HepG2 (cell line): Measurements from ENCODE around the gene COQ8B. TPM values are rescaled to one million over a fixed set of nuclear protein-coding genes. Genes with fewer than 3 reads are reported as not detected.

Experiments used
- EED ChIP-seq: sonication (generic); formaldehyde crosslinking; IDR thresholded peaks from 2 replicates; pipeline ENCODE4 v1.5.0; 2020; ENCODE audit warnings: mild to moderate bottlenecking, missing genetic modification reagents
- EZH2 ChIP-seq: conservative IDR thresholded peaks from 2 replicates; pipeline ENCODE4 v1.6.1; 2012; ENCODE audit warnings: mild to moderate bottlenecking, low read depth, low read length, moderate library complexity
- FOXC1 ChIP-seq: sonication (generic); formaldehyde crosslinking; IDR thresholded peaks from 2 replicates; pipeline ENCODE4 v1.8.0; 2022; ENCODE audit warnings: mild to moderate bottlenecking, missing genetic modification reagents, borderline replicate concordance
- GTF2F1 ChIP-seq: fragments of 150-350 bp; IDR thresholded peaks from 2 replicates; pipeline ENCODE4 v1.6.1; 2014; ENCODE audit warnings: low read length
- KMT2B ChIP-seq: IDR thresholded peaks from 2 replicates; pipeline ENCODE4 v1.6.1; 2016; ENCODE audit warnings: missing genetic modification reagents, missing compliant biosample characterization
- POGZ ChIP-seq: sonication (generic); formaldehyde crosslinking; IDR thresholded peaks from 2 replicates; pipeline ENCODE4 v1.4.0; 2020; ENCODE audit warnings: mild to moderate bottlenecking, missing genetic modification reagents
- SIX1 ChIP-seq: sonication (generic); formaldehyde crosslinking; IDR thresholded peaks from 2 replicates; pipeline ENCODE4 v1.4.0; 2020; ENCODE audit warnings: missing genetic modification reagents, borderline replicate concordance
- ZC3H13 ChIP-seq: sonication (generic); formaldehyde crosslinking; IDR thresholded peaks from 2 replicates; pipeline ENCODE4 v1.8.1; 2023; ENCODE audit warnings: mild to moderate bottlenecking, missing genetic modification reagents, moderate library complexity
- ZFP90 ChIP-seq: sonication (generic); formaldehyde crosslinking; IDR thresholded peaks from 2 replicates; pipeline ENCODE4 v1.8.0; 2022; ENCODE audit warnings: missing genetic modification reagents, mild to moderate bottlenecking, inconsistent platforms, borderline replicate concordance
- ZMAT5 ChIP-seq: sonication (generic); formaldehyde crosslinking; IDR thresholded peaks from 2 replicates; pipeline ENCODE4 v1.5.0; 2020; ENCODE audit warnings: mild to moderate bottlenecking, low read depth, missing genetic modification reagents, borderline replicate concordance
- ZNF17 ChIP-seq: sonication (generic); formaldehyde crosslinking; IDR thresholded peaks from 2 replicates; pipeline ENCODE4 v1.5.0; 2020; ENCODE audit warnings: mild to moderate bottlenecking, missing genetic modification reagents
- ZNF224 ChIP-seq: sonication (generic); formaldehyde crosslinking; IDR thresholded peaks from 2 replicates; pipeline ENCODE4 v1.5.0; 2020; ENCODE audit warnings: mild to moderate bottlenecking, missing genetic modification reagents
- ZNF329 ChIP-seq: sonication (generic); formaldehyde crosslinking; IDR thresholded peaks from 2 replicates; pipeline ENCODE4 v1.9.0; 2021; ENCODE audit warnings: low read depth, mild to moderate bottlenecking, missing genetic modification reagents
- ZNF34 ChIP-seq: sonication (generic); formaldehyde crosslinking; IDR thresholded peaks from 2 replicates; pipeline ENCODE4 v1.4.0; 2020; ENCODE audit warnings: mild to moderate bottlenecking, missing genetic modification reagents, borderline replicate concordance
- ZNF431 ChIP-seq: sonication (generic); formaldehyde crosslinking; IDR thresholded peaks from 2 replicates; pipeline ENCODE4 v1.9.0; 2022; ENCODE audit warnings: missing genetic modification reagents, low read depth, mild to moderate bottlenecking, borderline replicate concordance
- ZNF552 ChIP-seq: sonication (generic); formaldehyde crosslinking; IDR thresholded peaks from 2 replicates; pipeline ENCODE4 v1.9.0; 2022; ENCODE audit warnings: missing genetic modification reagents, mild to moderate bottlenecking, borderline replicate concordance
- ZNF567 ChIP-seq: sonication (generic); formaldehyde crosslinking; IDR thresholded peaks from 2 replicates; pipeline ENCODE4 v1.8.1; 2023; ENCODE audit warnings: mild to moderate bottlenecking, missing genetic modification reagents, borderline replicate concordance
- ZNF580 ChIP-seq: IDR thresholded peaks from 2 replicates; pipeline ENCODE4 v1.6.1; 2016; ENCODE audit warnings: low read depth, borderline replicate concordance
- ZNF619 ChIP-seq: sonication (generic); formaldehyde crosslinking; IDR thresholded peaks from 2 replicates; pipeline ENCODE4 v1.4.0; 2020; ENCODE audit warnings: mild to moderate bottlenecking, missing genetic modification reagents
- ZNF674 ChIP-seq: sonication (generic); formaldehyde crosslinking; IDR thresholded peaks from 2 replicates; pipeline ENCODE4 v1.5.0; 2020; ENCODE audit warnings: low read depth, mild to moderate bottlenecking, missing genetic modification reagents
- ZNF839 ChIP-seq: sonication (generic); formaldehyde crosslinking; IDR thresholded peaks from 2 replicates; pipeline ENCODE4 v1.4.0; 2020; ENCODE audit warnings: missing genetic modification reagents, mild to moderate bottlenecking, borderline replicate concordance
- polyA plus RNA-seq, 8 experiments: library from polyadenylated mRNA; depleted of rRNA in 3 of 8; stranded (reverse) in 7 of 8; unstranded in 1 of 8; fragments of >200 nt; fragmentation: Illumina TruSeq in 4 of 8; extraction: Trizol in 4 of 8; gene quantifications; 2 replicates each; pipeline versions ENCODE4 v1.2.1 to v1.2.3, GENCODE V29; 2011 to 2016; ENCODE audit warnings: low read depth in 4 of 8, missing spikeins in 1 of 8, mixed read lengths in 1 of 8; ENCODE audit not compliant: insufficient read depth in 1 of 8
- total RNA-seq, 5 experiments: library from RNA; depleted of rRNA; stranded (reverse); fragments of >200 nt; fragmentation: Illumina TruSeq; extraction: Trizol; gene quantifications; 2 replicates each; pipeline ENCODE4 v1.2.3, GENCODE V29; 2016; ENCODE audit warnings: low read depth in 1 of 5
- TF ChIP-seq, protein P1 (sequence below): sonication (generic); formaldehyde crosslinking; IDR thresholded peaks from 2 replicates; pipeline ENCODE4 v1.4.0; 2020; ENCODE audit warnings: missing genetic modification reagents
- TF ChIP-seq, protein P2 (sequence below): fragments of 450-650 bp; IDR thresholded peaks from 2 replicates; pipeline ENCODE4 v1.6.1; 2017; ENCODE audit warnings: mild to moderate bottlenecking
- TF ChIP-seq, protein P3 (sequence below): sonication (generic); formaldehyde crosslinking; IDR thresholded peaks from 2 replicates; pipeline ENCODE4 v1.8.1; 2023; ENCODE audit warnings: mild to moderate bottlenecking, missing genetic modification reagents

The COQ8B gene
- total and polyA plus RNA-seq, 2 of the 13 experiments (the other 11 are each of a cell fraction or from before 2014, with no cell fraction given): 12.3 to 17.2 TPM

DNA sequence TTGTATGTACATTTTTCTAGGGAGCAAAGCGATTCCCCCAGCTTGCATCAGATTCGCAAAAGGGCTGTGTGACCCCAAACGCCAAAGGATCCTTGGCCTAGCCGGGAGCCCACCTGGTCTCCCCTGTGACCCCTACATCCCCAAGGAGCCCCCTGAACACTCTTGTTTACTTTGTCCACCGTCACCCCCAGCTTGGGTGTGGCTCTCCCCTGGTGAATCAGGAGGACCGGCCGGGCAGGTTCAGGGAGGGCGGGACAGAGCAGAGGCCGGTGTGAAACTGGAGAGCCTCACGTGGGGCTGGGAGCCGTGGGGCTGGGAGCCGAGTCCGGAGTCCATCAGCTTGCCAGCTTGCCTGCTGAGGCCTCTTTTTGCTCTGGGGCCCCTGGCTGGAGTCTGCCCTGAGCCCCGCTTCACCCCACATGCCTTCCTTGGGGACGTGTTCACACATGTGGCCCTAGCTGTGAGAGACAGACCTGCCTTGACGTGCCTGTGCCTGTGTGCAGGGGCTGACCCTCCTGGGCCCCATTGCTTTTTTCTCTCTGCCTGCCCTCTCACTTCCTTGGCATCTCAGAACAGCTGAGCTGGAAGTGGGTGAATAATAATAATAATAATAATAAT lies 2.2 kb upstream of the COQ8B start (continued):
- TF ChIP-seq, protein P1, sequence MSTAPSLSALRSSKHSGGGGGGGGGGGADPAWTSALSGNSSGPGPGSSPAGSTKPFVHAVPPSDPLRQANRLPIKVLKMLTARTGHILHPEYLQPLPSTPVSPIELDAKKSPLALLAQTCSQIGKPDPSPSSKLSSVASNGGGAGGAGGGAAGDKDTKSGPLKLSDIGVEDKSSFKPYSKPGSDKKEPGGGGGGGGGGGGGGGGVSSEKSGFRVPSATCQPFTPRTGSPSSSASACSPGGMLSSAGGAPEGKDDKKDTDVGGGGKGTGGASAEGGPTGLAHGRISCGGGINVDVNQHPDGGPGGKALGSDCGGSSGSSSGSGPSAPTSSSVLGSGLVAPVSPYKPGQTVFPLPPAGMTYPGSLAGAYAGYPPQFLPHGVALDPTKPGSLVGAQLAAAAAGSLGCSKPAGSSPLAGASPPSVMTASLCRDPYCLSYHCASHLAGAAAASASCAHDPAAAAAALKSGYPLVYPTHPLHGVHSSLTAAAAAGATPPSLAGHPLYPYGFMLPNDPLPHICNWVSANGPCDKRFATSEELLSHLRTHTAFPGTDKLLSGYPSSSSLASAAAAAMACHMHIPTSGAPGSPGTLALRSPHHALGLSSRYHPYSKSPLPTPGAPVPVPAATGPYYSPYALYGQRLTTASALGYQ: 0 out of 2 replicates have a peak, but pooled peaks have one; percentile 30
- TF ChIP-seq ZNF329 (CRISPR knock-in tag) (no peak), EZH2 (no peak), ZNF567 (CRISPR knock-in tag) (0 out of 2 replicates have a peak, but pooled peaks have one; percentile 42), KMT2B (CRISPR knock-in tag) (0 out of 2 replicates have a peak, but pooled peaks have one; percentile 23), ZC3H13 (CRISPR knock-in tag) (peak; percentile 96), ZMAT5 (no peak), ZNF17 (CRISPR knock-in tag) (no peak), ZNF839 (CRISPR knock-in tag) (0 out of 2 replicates have a peak, but pooled peaks have one; percentile 58), ZNF619 (CRISPR knock-in tag) (0 out of 2 replicates have a peak, but pooled peaks have one; percentile 24), ZNF431 (CRISPR knock-in tag) (no peak), SIX1 (CRISPR knock-in tag) (peak; percentile 67; the same call in 1 of the 2 replicates), EED (no peak), ZNF674 (CRISPR knock-in tag) (no peak), ZNF552 (CRISPR knock-in tag) (no peak), ZNF34 (CRISPR knock-in tag) (no peak), ZNF580 (no peak; the same call in 1 of the 2 replicates), ZNF224 (CRISPR knock-in tag) (no peak), GTF2F1 (peak; percentile 16; the same call in 1 of the 2 replicates), FOXC1 (CRISPR knock-in tag) (peak; percentile 51; the same call in 1 of the 2 replicates), POGZ (CRISPR knock-in tag) (peak; percentile 40; the same call in 1 of the 2 replicates), ZFP90 (CRISPR knock-in tag) (no peak)
- TF ChIP-seq, protein P2, sequence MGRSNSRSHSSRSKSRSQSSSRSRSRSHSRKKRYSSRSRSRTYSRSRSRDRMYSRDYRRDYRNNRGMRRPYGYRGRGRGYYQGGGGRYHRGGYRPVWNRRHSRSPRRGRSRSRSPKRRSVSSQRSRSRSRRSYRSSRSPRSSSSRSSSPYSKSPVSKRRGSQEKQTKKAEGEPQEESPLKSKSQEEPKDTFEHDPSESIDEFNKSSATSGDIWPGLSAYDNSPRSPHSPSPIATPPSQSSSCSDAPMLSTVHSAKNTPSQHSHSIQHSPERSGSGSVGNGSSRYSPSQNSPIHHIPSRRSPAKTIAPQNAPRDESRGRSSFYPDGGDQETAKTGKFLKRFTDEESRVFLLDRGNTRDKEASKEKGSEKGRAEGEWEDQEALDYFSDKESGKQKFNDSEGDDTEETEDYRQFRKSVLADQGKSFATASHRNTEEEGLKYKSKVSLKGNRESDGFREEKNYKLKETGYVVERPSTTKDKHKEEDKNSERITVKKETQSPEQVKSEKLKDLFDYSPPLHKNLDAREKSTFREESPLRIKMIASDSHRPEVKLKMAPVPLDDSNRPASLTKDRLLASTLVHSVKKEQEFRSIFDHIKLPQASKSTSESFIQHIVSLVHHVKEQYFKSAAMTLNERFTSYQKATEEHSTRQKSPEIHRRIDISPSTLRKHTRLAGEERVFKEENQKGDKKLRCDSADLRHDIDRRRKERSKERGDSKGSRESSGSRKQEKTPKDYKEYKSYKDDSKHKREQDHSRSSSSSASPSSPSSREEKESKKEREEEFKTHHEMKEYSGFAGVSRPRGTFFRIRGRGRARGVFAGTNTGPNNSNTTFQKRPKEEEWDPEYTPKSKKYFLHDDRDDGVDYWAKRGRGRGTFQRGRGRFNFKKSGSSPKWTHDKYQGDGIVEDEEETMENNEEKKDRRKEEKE: no peak
- TF ChIP-seq, protein P3, sequence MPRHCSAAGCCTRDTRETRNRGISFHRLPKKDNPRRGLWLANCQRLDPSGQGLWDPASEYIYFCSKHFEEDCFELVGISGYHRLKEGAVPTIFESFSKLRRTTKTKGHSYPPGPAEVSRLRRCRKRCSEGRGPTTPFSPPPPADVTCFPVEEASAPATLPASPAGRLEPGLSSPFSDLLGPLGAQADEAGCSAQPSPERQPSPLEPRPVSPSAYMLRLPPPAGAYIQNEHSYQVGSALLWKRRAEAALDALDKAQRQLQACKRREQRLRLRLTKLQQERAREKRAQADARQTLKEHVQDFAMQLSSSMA (CRISPR knock-in tag): 0 out of 2 replicates have a peak, but pooled peaks have one; percentile 37
